GM23338 (cell line): Measurements from ENCODE around the gene MME.

Source experiments
- EZH2 ChIP-seq: fragments of 200-600 bp; sonication (generic); IDR thresholded peaks from one replicate; pipeline ENCODE4 v1.8.0; 2017; ENCODE audit warnings: antibody characterized with exemption, mild to moderate bottlenecking, low read depth; ENCODE audit not compliant: unreplicated experiment
- EZH2phosphoT487 ChIP-seq: fragments of 200-600 bp; sonication (generic); IDR thresholded peaks from one replicate; pipeline ENCODE4 v1.8.1; 2018; ENCODE audit warnings: antibody characterized with exemption; ENCODE audit not compliant: unreplicated experiment
- POLR2AphosphoS5 ChIP-seq: IDR thresholded peaks from 2 replicates; pipeline ENCODE4 v1.6.1; 2016; ENCODE audit warnings: antibody characterized with exemption, low read depth
- ZNF331 ChIP-seq: fragments of 250-450 bp; sonication (Bioruptor Pico); IDR thresholded peaks from 2 replicates; pipeline ENCODE4 v1.5.0; 2020; ENCODE audit warnings: low read depth, mild to moderate bottlenecking, moderate library complexity
- TF ChIP-seq, protein P1 (sequence below): IDR thresholded peaks from one replicate; pipeline ENCODE4 v1.6.1; 2018; ENCODE audit warnings: antibody characterized with exemption; ENCODE audit not compliant: unreplicated experiment

GRCh38 chr3:155052470-155052869 lies 27.6 kb upstream of the MME start:
- TF ChIP-seq POLR2AphosphoS5 (no peak), EZH2phosphoT487 (no peak), ZNF331 (CRISPR knock-in tag) (no peak), EZH2 (no peak)
- TF ChIP-seq, protein P1, sequence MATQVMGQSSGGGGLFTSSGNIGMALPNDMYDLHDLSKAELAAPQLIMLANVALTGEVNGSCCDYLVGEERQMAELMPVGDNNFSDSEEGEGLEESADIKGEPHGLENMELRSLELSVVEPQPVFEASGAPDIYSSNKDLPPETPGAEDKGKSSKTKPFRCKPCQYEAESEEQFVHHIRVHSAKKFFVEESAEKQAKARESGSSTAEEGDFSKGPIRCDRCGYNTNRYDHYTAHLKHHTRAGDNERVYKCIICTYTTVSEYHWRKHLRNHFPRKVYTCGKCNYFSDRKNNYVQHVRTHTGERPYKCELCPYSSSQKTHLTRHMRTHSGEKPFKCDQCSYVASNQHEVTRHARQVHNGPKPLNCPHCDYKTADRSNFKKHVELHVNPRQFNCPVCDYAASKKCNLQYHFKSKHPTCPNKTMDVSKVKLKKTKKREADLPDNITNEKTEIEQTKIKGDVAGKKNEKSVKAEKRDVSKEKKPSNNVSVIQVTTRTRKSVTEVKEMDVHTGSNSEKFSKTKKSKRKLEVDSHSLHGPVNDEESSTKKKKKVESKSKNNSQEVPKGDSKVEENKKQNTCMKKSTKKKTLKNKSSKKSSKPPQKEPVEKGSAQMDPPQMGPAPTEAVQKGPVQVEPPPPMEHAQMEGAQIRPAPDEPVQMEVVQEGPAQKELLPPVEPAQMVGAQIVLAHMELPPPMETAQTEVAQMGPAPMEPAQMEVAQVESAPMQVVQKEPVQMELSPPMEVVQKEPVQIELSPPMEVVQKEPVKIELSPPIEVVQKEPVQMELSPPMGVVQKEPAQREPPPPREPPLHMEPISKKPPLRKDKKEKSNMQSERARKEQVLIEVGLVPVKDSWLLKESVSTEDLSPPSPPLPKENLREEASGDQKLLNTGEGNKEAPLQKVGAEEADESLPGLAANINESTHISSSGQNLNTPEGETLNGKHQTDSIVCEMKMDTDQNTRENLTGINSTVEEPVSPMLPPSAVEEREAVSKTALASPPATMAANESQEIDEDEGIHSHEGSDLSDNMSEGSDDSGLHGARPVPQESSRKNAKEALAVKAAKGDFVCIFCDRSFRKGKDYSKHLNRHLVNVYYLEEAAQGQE, result no peak
